SKM-1 (cell line): Measurements from ENCODE around the gene HINT3.
"Not testable (repeated sequence)": the region's sequence is repeated elsewhere in the genome, so short reads cannot be mapped to it uniquely, and the experiment has no call there.

Source experiments
- DNase-seq: peaks from one replicate; lab custom pipeline; 2025; ENCODE audit not compliant: unreplicated experiment; lab: John Stamatoyannopoulos, UW

HINT3 gene

GRCh38 chr6:125961117-125961516, 4.5 kb downstream of the HINT3 start:
- DNase-seq: no peak

GRCh38 chr6:125962900-125963497, 6.4 kb downstream of the HINT3 start:
- DNase-seq: no peak

GRCh38 chr6:125963817-125964216, 7.2 kb downstream of the HINT3 start:
- DNase-seq: no peak

- DNase-seq: no peak
These were observed 10.0 kb downstream of the HINT3 start for GRCh38 chr6:125966569-125966968.

GRCh38 chr6:125968493-125968892, 11.9 kb downstream of the HINT3 start:
- no peak for DNase-seq

- no peak for DNase-seq
These were observed 14.2 kb downstream of the HINT3 start for GRCh38 chr6:125970760-125971159.

GRCh38 chr6:125972478-125972877, 15.9 kb downstream of the HINT3 start:
- not testable (repeated sequence) for DNase-seq

- peak; percentile 61 for DNase-seq
These were observed 17.8 kb downstream of the HINT3 start for GRCh38 chr6:125974214-125974866.

- no peak for DNase-seq
These were observed 22.5 kb downstream of the HINT3 start for GRCh38 chr6:125979101-125979500.

GRCh38 chr6:125981571-125982185, 25.1 kb downstream of the HINT3 start:
- no peak for DNase-seq

- DNase-seq: no peak
These were observed 26.8 kb downstream of the HINT3 start for GRCh38 chr6:125983246-125983945.

GRCh38 chr6:125984311-125984710, 27.7 kb downstream of the HINT3 start:
- DNase-seq: no peak

GRCh38 chr6:125985522-125985921, 29.0 kb downstream of the HINT3 start:
- no peak for DNase-seq

- DNase-seq: no peak
These were observed 29.4 kb downstream of the HINT3 start for GRCh38 chr6:125985979-125986300.

- DNase-seq: peak; percentile 81
These were observed 29.9 kb downstream of the HINT3 start, which contains the start of gene TRMT11 for GRCh38 chr6:125986301-125987025. Gene TRMT11, plus strand, starts transcription at chr6:125986540. Its CDS starts 11 bp downstream, at chr6:125986551.

GRCh38 chr6:125987026-125987617, 30.6 kb downstream of the HINT3 start:
- DNase-seq: no peak

- DNase-seq: no peak
These were observed 31.7 kb downstream of the HINT3 start for GRCh38 chr6:125988280-125988679.

GRCh38 chr6:125989631-125990030, 33.1 kb downstream of the HINT3 start:
- no peak for DNase-seq

- DNase-seq: no peak
These were observed 35.1 kb downstream of the HINT3 start for GRCh38 chr6:125991653-125992052.

GRCh38 chr6:125994670-125995488, 38.3 kb downstream of the HINT3 start:
- DNase-seq: no peak
